OCI-M1 (cell line): ENCODE measurements around the gene CUL3.
"Not testable (repeated sequence)": the region's sequence is repeated elsewhere in the genome, so short reads cannot be mapped to it uniquely, and the experiment has no call there.

Experiments
- DNase-seq: peaks from one replicate; lab custom pipeline; 2025; lab: John Stamatoyannopoulos, UW

CUL3 gene

GRCh38 chr2:224543939-224544338 lies 41.2 kb downstream of the CUL3 start:
- DNase-seq, result no peak

- DNase-seq, result no peak
Observed at GRCh38 chr2:224538561-224539138, 46.5 kb downstream of the CUL3 start.

GRCh38 chr2:224532931-224533330 lies 52.2 kb downstream of the CUL3 start:
- no peak for DNase-seq

GRCh38 chr2:224532441-224532840 lies 52.7 kb downstream of the CUL3 start:
- DNase-seq, result no peak

GRCh38 chr2:224528171-224528570 lies 57.0 kb downstream of the CUL3 start:
- DNase-seq, result no peak

- DNase-seq, result no peak
Observed at GRCh38 chr2:224525774-224526173, 59.4 kb downstream of the CUL3 start.

- no peak for DNase-seq
Observed at GRCh38 chr2:224524657-224525056, 60.5 kb downstream of the CUL3 start.

GRCh38 chr2:224523626-224524577 lies 61.3 kb downstream of the CUL3 start:
- no peak for DNase-seq

GRCh38 chr2:224522483-224522882 lies 62.7 kb downstream of the CUL3 start:
- DNase-seq, result not testable (repeated sequence)

- DNase-seq, result peak; percentile 21
Observed at GRCh38 chr2:224520064-224520463, 65.1 kb downstream of the CUL3 start.

- DNase-seq, result no peak
Observed at GRCh38 chr2:224518806-224519580, 66.2 kb downstream of the CUL3 start.

- DNase-seq, result peak; percentile 63
Observed at GRCh38 chr2:224517963-224518362, 67.2 kb downstream of the CUL3 start.

- not testable (repeated sequence) for DNase-seq
Observed at GRCh38 chr2:224516393-224516792, 68.8 kb downstream of the CUL3 start.

GRCh38 chr2:224513991-224514390 lies 71.2 kb downstream of the CUL3 start:
- DNase-seq, result no peak

GRCh38 chr2:224507789-224508188 lies 77.4 kb downstream of the CUL3 start:
- DNase-seq, result no peak

GRCh38 chr2:224506494-224506893 lies 78.7 kb downstream of the CUL3 start:
- no peak for DNase-seq

- no peak for DNase-seq
Observed at GRCh38 chr2:224498991-224499390, 86.2 kb downstream of the CUL3 start.

GRCh38 chr2:224492531-224492930 lies 92.6 kb downstream of the CUL3 start:
- no peak for DNase-seq

- DNase-seq, result not testable (repeated sequence)
Observed at GRCh38 chr2:224487940-224488339, 97.2 kb downstream of the CUL3 start.

GRCh38 chr2:224485081-224486014 lies 99.8 kb downstream of the CUL3 start:
- DNase-seq, result not testable (repeated sequence)

GRCh38 chr2:224479826-224480225 lies 105.3 kb downstream of the CUL3 start:
- DNase-seq, result no peak
